Measurements from ENCODE around the gene MRTFA. TPM values are rescaled to one million over a fixed set of nuclear protein-coding genes. Genes with fewer than 3 reads are reported as not detected.

The MRTFA gene
- total RNA-seq, 1 donor from 2014 or later: 49.8 TPM

GRCh38 chr22:40469181-40469580 is 167.3 kb downstream of the MRTFA start:
- DNase-seq (ENCODE audit: low spot score): no peak

- DNase-seq (ENCODE audit: low spot score): no peak
Observed at GRCh38 chr22:40468616-40469015, 167.9 kb downstream of the MRTFA start.

GRCh38 chr22:40466976-40467375 is 169.5 kb downstream of the MRTFA start:
- no peak for DNase-seq (ENCODE audit: low spot score)

- DNase-seq (ENCODE audit: low spot score): no peak
Observed at GRCh38 chr22:40463683-40464082, 172.8 kb downstream of the MRTFA start.

GRCh38 chr22:40463017-40463631 is 173.4 kb downstream of the MRTFA start:
- DNase-seq (ENCODE audit: low spot score): no peak

GRCh38 chr22:40462195-40462984 is 174.1 kb downstream of the MRTFA start:
- no peak for DNase-seq (ENCODE audit: low spot score)

- DNase-seq (ENCODE audit: low spot score): no peak
Observed at GRCh38 chr22:40453671-40454070, 182.8 kb downstream of the MRTFA start.

- DNase-seq (ENCODE audit: low spot score): no peak
Observed at GRCh38 chr22:40452730-40453487, 183.6 kb downstream of the MRTFA start.

- DNase-seq (ENCODE audit: low spot score): no peak
Observed at GRCh38 chr22:40451210-40451609, 185.3 kb downstream of the MRTFA start.

GRCh38 chr22:40450616-40451015 is 185.9 kb downstream of the MRTFA start:
- DNase-seq (ENCODE audit: low spot score): no peak

- DNase-seq (ENCODE audit: low spot score): no peak
Observed at GRCh38 chr22:40449676-40450035, 186.9 kb downstream of the MRTFA start.

GRCh38 chr22:40446203-40446602 is 190.3 kb downstream of the MRTFA start:
- no peak for DNase-seq (ENCODE audit: low spot score)

GRCh38 chr22:40444178-40444831 is 192.2 kb downstream of the MRTFA start:
- no peak for DNase-seq (ENCODE audit: low spot score)

- DNase-seq (ENCODE audit: low spot score): no peak
Observed at GRCh38 chr22:40443732-40444131, 192.8 kb downstream of the MRTFA start.

- no peak for DNase-seq (ENCODE audit: low spot score)
Observed at GRCh38 chr22:40441761-40442390, 194.6 kb downstream of the MRTFA start.

- DNase-seq (ENCODE audit: low spot score): no peak
Observed at GRCh38 chr22:40436505-40437431, 199.8 kb downstream of the MRTFA start.

GRCh38 chr22:40434745-40435144 is 201.8 kb downstream of the MRTFA start:
- no peak for DNase-seq (ENCODE audit: low spot score)

- DNase-seq (ENCODE audit: low spot score): no peak
Observed at GRCh38 chr22:40434106-40434505, 202.4 kb downstream of the MRTFA start.

GRCh38 chr22:40433416-40434090 is 203.0 kb downstream of the MRTFA start:
- no peak for DNase-seq (ENCODE audit: low spot score)

- no peak for DNase-seq (ENCODE audit: low spot score)
Observed at GRCh38 chr22:40432625-40433024, 203.9 kb downstream of the MRTFA start.

All from mesenteric fat pad (tissue), 1 donor.